HG02571 (cell line): Measurements from ENCODE around the gene SPATA7.

Source experiments
- ATAC-seq: cut with Tn5 transposase; IDR thresholded peaks from one replicate; pipeline ENCODE4 v1.9.1; 2021; ENCODE audit warnings: mild to moderate bottlenecking, moderate library complexity; ENCODE audit not compliant: unreplicated experiment

SPATA7 gene

DNA sequence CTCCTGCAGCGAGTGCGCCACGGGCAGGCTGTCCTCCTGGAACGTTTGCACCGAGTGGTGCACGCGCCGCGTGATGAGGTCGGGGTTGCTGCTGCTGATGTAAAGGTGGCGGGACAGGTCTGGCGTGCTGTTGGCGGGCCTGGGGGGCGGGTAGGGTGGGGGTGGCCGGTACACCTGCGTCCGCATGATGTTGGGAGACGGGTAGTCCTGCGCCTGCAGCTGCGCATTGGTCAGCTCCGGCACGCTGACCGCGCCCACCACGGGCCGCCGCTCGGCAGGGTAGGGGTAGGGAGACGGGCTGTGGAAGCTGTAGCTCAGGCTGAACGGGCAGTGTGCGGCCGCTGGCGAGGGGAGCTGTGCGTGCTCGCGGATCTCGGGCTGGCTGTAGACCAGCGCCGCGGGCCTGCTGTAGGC, 94.1 kb downstream of the SPATA7 start:
- ATAC-seq = no peak

- ATAC-seq = no peak
Observed at GRCh38 chr14:88481059-88481458, 95.6 kb downstream of the SPATA7 start.

- no peak for ATAC-seq
Observed at GRCh38 chr14:88481794-88482193, 96.3 kb downstream of the SPATA7 start.

GRCh38 chr14:88482524-88482923, 97.1 kb downstream of the SPATA7 start:
- no peak for ATAC-seq
